NCI-H524 treated with DMSO at 0.1 percent for 48 hours (cell line): ENCODE results near the gene FRS3.
A peak's percentile ranks its signal among the peaks of the same experiment; 100 is the strongest.

Experiments
- DNase-seq: peaks from one replicate; lab custom pipeline; 2025; lab: John Stamatoyannopoulos, UW

The FRS3 gene

DNA sequence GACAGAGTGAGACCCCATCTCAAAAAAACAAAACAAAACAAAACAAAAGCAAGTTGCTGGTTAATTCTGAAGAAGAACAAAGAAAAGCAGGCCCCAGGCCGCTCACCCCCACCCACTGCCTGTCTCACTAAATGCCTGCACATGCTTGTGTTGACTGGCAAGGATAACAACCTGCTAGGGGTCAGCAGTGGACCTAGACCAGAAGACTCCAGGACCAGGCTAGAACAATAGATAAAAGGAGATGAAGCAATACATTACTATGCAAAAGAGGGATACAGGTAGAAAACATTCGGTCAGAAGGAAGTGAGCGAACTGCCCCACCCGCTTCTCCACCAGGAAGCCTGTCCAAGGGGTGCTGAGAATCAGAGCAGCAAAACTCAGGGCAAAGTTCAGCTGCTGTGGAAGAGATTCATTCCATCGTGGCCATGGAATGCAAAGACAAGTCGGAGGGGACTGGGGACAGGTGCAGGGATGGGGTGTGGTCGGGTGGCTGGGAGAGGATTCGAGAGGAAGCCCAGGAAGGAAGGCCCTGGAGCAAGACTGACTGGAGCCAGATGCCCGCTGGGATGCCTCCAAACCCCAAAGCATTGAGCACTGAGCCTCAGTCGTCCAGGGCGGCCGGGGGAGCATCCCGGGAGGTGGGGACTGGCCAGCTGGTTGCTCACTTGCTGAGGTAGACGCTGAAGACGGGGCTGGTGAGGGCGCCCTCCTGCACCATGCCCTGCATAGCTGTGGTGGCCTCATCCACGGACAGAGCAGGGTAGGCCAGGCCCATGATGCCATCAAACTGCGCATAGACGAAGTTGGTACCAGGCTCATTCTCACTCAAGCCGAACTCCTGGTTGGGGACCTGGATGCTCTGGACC is 37.8 kb downstream of the FRS3 start:
- no peak for DNase-seq

DNA sequence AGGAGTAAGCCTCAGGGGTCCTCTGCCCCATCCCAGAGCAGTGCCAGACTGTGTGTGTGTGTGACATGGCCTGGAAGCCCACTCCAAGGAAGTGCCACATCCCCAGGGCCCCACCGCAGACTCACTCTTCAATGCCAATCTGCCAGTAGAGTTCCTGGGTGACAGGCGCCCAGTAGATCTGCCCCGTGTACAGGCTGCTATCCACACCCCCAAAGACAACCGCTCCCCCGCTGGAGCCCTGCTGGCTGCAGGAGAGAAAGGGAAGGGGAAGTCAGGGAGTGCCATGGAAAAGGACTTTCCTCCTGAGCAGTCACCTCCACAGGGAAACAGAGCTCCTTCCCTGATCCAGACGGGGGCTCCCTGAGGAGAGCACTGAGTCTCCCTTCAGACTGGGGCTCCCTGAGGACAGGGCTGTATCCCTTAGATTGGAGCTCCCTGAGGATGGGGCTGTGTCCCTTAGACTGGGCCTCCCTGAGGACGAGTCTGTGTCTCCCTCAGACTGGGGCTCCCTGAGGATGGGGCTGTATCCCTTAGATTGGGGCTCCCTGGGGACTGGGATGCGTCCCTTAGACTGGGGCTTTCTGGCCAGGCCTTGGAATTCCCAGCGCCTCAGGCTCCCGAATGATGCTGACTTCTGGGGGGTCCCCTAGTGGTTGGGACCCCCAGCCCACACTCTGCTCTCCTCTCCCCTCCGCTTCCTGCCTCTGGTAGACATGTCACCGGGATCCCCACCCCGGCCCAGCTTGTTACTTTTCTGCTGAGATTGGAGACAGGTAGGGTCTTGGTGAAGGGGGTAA is 39.1 kb downstream of the FRS3 start:
- no peak for DNase-seq

DNA sequence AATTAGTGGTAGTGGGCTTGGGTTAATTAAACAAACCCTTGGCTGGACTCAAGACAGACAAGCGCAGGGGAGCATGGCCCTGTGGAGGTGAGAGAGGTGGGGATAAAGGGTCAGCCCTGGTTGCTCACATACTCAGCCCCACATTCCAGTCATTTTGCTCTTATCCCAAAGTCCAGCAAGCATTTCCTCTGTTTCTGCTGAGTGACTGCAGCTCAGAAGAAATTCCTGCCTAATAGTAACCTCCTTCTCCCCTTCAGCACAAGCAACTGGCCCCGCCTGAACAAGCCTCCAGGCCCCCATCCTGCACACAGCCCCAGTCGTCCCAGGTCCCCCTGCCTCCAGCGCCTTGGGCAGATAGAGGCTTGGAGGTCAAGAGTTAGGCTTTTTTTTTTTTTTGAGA is 40.7 kb downstream of the FRS3 start:
- DNase-seq, result no peak

DNA sequence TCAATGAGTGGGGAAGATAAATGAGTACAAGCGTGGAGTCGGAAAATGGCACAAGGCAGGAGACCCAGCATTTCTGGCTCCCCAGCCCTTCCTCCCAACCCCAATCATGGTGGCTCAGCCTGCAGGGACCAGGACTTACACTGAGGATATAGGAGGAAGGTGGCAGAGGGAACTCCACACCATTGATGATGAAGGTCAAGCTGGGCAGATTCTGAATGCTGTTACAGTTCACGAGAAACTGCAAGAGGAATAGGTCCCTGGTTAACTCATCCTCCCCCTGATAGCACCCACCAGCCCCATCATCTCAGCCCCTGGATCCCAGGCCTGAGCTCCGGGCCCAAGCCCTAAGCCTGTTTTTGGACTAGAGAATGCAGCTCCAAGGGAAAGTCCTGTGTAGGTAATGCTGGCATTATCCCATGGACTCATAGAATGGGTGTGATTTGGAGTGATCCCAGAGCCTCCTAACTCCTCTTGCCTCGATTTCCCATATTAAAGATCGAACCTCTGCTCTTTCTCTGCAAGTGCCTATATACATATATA is 42.0 kb downstream of the FRS3 start:
- DNase-seq, result no peak

DNA sequence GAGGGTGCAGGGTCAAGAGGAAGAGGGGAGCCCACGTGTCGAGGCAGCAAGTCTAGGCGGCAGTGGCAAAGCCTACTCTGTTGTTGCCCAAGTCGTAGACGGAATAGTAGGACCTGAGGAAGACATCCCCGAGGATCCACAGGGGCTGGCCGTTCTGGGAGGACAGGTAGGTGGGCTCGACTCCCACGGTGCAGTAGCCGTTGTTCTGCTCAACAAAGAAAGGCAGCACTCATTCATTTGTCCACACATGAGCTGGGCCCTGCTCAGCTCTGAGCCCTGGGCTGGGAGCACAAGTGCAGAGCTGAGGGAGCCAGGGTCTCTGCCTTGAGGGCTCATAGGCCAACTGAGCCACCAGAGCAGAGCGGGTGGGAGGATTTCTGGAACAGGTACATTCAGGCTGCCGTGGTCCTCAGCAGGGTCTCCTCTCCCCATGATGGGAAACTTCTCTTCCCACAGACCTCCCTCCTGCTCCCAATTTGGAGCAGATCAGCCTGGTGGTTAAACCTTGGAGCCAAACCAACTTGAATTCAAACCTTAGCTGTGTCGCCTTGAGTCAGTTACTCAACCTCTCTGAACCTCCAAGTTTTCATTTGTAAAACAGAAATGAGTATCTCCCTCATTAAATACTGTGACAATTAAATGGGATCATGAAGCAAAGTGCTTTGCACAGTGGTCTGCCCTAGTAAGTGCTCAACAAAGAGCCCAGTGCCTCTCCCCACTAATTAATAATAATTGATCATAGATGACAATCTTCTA is 42.7 kb downstream of the FRS3 start:
- DNase-seq, result no peak

DNA sequence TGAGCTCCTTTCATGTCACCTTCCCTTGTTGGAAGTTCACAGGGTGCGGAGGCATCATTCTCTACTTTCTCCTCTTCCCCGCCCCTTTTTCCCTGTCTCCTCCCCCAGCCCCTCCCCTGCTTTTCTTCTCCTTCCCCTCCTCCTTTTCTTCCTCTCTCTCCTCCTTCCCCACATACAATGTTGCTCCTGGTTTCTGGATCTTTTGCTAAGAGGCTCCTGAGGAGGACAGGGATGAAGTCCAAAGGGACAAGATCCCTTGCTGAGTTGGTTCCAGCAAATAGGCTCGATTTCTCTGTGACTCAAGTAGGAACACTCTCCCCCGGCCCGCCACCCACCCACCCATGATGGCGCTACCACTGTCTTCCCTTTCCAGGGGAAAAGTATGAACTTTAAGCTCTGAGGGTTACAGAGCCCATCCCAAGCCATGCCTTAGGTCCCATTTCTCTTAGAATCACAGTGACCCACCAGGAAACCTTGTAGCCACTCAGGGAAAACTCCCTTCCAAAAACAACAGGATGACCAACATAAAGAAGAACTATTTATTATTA is 43.4 kb downstream of the FRS3 start:
- no peak for DNase-seq

DNA sequence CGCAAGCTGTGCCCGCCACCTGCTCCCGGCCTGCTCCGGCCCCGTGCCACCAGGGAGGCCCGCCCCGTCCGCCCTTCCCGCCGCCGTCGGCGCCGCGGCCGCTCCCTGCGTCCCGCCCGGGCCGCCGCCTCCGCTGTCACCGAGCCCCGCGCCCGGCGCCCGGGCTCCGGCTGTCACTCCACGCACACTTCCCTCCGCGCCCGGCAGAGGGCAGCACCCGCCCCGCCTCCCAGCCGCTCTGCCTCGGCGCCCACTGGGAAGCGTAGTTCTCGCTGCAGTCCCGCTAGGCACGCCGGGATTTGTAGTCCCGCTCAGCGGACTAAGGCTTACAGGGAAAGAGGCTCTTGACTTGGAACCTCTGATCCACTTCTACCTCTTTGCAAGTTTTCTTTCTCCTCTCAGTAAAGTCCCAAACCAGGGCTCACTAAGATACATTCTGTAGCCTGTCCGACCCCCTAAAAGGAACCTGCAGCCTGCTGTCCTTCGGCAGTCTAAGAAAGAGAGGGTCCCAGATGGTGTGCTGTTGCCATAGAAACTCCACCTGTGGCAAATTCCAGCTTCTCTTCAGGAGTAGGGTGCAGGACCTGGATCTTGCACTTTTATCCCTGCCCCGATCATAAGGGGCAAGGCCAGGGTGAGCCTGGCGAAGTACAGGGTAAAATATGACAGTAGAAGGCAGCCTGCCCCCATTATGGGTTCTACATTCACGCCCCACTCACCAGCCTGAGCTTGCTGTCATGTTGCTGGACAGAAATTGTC is 44.1 kb downstream of the FRS3 start, which contains the start of gene TFEB:
Gene TFEB (minus strand): TSS at position 182 of the 759 bp plus-strand sequence. CDS start 44,395 bp downstream, outside the sequence.
- peak; percentile 43 for DNase-seq

DNA sequence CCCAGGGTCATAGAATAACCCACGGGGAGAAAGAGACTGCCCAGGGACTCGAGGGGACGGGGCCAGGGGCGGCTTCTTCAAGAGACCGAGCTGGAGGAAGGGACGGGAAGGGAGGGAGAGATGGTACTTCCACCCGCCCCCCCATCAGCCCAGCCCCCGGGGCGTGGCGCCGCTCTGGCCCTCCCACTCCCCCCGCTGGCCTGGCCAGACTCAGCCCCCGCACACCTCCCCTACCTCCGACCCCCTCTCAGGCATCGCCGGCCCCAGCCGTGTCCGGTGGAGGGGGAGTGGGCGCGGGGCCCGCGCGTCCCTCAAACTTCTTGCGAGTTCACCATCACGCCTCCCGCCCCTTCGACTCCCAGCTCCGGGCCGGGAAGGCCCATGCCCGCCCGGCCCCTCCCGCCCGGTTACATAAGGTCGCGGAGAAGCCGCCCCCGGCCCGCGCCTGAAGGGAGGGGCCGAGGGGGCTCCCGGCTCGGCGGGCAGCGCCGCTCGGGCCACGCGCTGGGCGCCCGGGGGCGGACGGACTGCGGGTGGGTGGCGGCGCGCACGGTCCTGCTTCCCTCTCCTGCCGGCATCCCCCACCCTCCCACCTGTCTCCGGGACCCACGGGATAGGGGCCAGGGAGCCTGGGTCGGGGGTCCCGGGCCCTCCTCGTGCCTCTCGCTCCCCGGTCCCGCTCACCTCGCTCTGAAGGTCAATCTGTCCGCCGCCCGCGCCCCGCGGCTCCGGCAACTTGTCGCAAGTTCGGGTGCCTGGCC is 44.9 kb downstream of the FRS3 start:
- no peak for DNase-seq

DNA sequence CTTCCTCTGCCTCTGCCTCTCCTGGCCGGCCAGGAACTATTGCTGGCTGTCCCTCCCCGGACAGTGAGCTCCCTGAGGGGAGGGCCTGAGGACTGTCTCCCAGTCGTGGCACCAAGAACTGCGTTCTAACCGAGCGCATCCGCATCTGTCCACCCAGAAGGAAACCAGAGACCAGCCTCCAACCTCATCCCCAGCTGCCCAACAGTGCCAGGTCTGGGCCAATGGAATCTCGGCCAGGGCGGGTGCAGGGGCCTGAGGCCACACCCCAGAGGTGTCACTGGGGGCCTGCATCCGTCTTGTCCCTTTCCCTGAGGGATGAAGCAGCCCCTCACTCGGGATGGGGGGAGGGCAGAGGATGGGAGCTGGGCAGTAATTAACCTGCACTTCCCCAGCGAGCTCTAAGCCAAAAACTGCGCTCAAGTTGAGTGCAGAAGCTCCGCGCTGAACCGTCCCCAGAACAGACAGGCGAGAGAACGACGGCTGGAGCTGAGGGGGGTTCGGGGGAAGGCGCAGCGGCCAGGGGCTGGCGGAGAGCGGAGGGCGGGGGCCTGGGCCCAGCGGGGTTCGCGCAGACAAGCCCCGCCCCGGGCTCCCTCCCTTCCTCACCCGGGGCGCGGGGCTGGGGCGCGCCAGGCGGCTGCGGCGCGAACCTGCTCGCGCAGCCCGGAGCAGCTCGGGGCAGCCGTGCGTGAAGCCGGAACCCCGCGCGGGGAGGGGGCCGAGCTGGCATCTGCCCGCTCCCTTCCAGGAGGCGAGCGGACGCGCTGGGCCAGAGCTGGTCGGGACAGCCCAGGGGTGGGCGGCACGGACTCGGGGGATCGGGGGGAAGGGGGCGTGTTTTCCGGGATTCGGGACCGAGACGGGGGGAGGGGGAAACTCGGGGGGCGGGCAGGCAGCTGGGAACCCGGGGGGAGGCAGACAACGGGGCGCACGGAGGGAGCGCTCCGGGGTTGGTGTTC is 45.7 kb downstream of the FRS3 start:
- DNase-seq, result peak; percentile 39

DNA sequence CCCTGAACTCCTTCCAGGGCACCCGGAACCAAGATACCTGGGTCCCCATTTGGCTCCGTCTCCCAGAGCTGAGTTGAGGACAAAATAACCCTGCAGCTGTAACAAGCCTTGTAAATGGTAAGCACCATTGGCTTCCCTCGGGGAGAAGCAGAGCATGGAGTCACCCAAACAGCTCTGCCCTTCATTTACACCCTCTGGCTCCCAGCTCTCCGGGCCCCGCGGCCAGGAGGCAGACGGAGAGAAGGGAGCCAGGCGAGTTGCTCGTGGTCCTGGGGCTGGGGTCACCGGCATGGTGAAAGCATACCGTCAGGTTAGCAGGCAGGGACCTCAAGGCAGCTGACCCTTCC is 46.4 kb downstream of the FRS3 start:
- DNase-seq, result no peak

DNA sequence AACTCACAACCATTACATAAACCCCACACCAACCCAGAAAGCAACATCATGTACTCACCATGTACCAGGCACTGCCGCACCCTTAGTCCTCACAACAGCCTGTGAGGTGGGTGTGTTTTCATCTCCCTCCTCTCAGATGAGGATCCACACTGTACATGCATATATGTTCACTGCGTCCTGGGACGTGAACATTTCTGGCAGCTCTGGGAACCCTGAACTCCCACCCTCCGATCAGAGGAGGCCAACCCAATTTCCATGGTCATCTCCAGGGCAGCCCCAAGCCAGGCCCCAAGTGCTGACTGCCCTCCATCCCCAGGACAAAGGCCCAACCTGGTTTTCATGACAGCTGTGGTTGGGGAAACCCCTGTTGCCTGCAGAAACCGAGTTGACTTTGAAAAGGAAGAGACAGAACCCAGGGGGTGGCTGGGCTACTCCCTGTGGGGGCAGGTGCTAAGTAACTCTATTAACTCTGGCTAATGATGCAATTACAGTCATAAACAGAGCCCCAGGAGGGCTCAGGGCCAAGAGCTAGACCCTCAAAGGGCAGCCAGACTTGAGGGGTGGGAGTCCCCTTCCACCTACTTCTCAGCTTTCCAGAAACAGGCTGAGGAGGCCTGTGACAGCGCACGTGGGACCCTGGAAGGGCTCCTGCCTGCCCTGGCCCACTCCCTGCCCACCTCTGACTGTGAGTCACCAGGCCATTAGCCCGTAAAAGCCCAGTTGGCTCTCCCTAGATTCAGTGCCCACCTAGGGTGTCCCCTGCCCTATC is 46.9 kb downstream of the FRS3 start:
- DNase-seq, result no peak

DNA sequence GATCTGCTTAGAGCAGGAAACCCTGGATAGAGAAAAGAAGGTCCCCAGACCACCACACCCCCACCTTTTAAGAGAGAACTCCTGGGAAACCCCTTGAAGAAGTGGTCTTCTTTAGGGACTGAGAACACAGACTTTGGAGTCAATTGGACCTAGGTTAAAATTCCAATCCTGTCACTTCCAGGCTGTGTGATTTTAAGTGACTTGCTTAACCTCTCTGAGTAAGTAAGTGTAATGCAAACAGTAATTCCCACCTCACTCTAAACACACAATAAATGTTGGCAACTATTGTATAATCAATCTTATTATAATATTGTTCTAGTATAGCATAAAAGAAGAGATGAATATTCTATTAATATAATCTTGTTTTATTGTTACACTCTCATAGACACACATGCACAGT is 47.6 kb downstream of the FRS3 start:
- no peak for DNase-seq

DNA sequence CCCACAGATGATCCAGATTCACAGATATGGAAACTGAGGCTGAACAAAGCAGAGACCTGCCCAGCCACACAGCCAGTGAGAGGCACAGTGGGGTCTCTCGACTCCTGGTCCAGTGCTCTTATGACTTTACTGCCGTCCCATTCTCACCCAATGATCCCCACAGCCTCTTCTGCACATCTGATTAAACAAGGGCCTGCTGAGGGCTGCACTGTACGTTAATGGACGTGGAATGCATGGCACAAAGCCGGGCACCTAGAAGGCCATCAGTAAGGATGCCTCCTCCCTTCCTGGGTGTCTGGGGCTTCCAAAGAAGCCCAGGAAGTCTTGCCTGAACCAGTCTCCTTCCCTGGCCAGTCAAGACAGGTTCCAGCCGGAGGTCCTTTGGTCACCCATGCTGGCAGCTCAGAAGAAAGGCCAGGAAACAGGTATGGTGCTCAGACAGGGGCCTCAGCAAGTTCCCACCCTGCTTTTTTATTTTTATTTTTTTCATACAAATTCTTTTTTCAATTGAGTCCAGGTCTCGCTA is 48.1 kb downstream of the FRS3 start:
- DNase-seq, result no peak

DNA sequence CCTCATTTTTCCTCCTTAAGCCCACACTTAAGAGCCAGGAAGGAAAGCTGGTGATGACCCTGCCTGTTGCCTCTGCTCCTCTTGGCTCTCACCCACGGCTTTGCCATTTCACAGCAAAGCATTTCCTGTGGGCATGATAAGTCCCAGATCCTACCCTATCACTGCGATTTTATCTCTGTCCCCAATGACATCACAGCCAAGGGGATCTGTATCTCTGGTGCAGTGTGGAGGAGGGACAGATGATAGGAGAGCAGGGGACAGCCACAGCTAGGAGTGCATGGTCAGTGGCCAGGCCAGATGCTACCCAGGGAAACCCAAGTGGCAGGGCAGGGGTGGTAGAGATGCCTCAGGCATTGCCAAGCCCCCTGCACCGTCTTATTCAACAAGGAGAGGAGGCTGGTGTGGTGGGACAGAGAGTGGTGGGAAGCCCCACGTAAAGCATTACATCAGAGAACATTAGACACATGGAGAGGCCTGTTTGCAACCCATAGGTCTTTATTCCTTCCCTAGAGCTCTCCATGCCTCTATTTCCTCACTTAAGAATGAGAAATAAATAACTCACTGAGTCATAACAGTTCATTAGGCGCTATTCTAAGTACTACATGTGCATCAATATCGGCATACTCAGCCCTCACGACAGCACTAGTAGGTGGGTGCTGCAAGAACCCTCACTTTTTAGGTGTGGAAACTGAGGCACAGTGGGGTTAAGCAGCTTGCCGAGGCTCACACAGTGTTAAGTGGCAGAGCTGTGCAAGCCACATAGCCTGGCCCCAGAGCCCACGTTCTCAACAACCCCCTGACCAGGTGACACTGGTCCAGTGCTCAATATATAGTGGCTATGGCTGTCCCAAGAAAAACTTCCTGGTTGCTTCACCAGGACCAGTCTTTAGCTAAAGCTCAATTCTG is 48.9 kb downstream of the FRS3 start:
- DNase-seq, result no peak

DNA sequence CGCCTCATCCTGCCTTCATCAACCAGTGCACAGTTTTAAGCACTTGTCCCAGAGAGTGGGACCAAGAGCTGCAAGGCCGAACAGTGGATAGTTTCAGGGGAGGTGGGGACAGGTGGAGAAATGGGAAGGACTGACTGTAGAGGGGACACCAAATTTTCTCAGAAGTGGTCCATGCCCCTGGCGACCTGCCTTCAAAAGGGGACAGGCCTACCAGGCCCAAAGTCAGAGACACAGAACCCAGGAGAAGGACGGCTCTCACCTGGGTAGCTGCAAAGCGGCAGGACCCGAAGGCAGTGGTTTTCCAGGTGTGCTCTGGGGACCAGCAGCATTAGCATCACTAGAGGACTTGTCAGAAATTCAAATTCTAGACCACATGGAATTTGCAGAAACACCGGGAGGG is 50.1 kb downstream of the FRS3 start:
- no peak for DNase-seq

DNA sequence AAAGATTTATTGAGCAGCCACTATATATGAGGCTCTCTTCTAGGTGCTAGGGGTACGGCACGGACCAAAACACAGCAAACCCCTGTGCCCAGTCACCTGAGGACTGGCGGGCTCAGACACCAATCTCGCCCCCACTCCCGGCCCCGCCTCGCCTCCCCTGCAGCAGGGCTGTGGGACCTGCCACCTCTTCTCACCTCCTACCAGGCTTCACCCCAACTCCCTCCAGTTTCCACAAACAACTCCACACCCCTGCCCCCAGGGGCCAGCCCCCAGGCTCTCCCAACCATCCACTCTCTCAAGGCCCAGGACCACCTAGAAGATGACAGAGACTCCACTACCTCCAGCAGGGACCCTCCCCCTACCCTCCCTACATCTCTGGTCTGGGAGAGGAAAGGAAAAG is 50.7 kb downstream of the FRS3 start:
- no peak for DNase-seq
